Upper lobe of right lung (tissue), 1 donor: ENCODE results near the gene ARSH. TPM values are rescaled to one million over a fixed set of nuclear protein-coding genes. Genes with fewer than 3 reads are reported as not detected.

Experiments used
- ATAC-seq: fragments of 200-7000 bp; cut with Tn5 transposase; one replicate; pipeline ENCODE4 v1.9.1; 2020; ENCODE audit warnings: mild to moderate bottlenecking, moderate library complexity
- DNase-seq: peaks from one replicate; pipeline ENCODE4 v3.0.0-alpha.2; 2020
- H3K27ac ChIP-seq: fragments of 200-600 bp; one replicate; pipeline ENCODE4 v1.8.0; 2022
- H3K27me3 ChIP-seq: fragments of 200-600 bp; one replicate; pipeline ENCODE4 v1.8.0; 2022; ENCODE audit warnings: mild to moderate bottlenecking
- H3K36me3 ChIP-seq: fragments of 200-600 bp; one replicate; pipeline ENCODE4 v1.8.0; 2022
- H3K4me1 ChIP-seq: fragments of 200-600 bp; one replicate; pipeline ENCODE4 v1.8.0; 2022
- H3K4me3 ChIP-seq: fragments of 200-600 bp; one replicate; pipeline ENCODE4 v1.8.0; 2022; ENCODE audit warnings: mild to moderate bottlenecking
- H3K9me3 ChIP-seq: fragments of 200-600 bp; one replicate; pipeline ENCODE4 v1.8.0; 2022
- intact Hi-C: fragments of 100-400 bp; cut with DNase I; formaldehyde crosslinking; loops from one replicate; pipeline ENCODE4 v1.11.0; 2022
- total RNA-seq: library from RNA; stranded (reverse); fragmentation: NEBNext Ultra II Directional; extraction: Animal tissue kit (Norgen Biotek cat#: 25700); gene quantifications from one replicate; pipeline ENCODE4 v1.2.1, GENCODE V29; 2021
- TF ChIP-seq, protein P1 (sequence below): fragments of 200-600 bp; IDR thresholded peaks from one replicate; pipeline ENCODE4 v1.8.0; 2022; ENCODE audit warnings: antibody characterized with exemption
- donor health status: DM: no; HTN: yes; CAD: no; lungs with severe emphysema.

The ARSH gene
- total RNA-seq, 1 donor from 2014 or later: not detected

DNA sequence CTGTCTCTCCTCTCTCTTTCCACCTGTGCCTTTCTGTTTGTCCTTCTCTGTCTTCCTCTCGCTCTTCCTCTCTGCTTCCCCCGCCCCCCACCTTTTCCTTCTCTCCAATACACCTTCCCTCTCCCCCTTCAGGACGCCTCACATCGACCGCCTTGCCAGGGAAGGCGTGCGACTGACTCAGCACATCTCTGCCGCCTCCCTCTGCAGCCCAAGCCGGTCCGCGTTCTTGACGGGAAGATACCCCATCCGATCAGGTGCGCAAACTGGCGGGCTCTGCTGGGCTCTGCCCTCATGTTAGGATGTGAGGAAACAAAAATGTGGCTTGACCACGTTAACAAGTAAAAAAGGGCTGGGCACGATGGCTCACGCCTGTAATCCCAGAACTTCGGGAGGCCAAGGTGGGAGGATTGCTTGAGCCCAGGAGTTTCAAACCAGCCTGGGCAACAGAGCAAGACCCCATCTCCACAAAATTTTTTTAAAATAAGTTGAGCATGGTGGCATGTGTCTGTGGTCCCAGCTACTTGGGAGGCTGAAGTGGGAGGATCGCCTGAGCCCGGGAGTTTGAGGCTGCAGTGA lies 70.2 kb downstream of the ARSH start:
- intact Hi-C loops: no loop called here
- DNase-seq (no peak), ATAC-seq (no peak)
- TF ChIP-seq, protein P1, sequence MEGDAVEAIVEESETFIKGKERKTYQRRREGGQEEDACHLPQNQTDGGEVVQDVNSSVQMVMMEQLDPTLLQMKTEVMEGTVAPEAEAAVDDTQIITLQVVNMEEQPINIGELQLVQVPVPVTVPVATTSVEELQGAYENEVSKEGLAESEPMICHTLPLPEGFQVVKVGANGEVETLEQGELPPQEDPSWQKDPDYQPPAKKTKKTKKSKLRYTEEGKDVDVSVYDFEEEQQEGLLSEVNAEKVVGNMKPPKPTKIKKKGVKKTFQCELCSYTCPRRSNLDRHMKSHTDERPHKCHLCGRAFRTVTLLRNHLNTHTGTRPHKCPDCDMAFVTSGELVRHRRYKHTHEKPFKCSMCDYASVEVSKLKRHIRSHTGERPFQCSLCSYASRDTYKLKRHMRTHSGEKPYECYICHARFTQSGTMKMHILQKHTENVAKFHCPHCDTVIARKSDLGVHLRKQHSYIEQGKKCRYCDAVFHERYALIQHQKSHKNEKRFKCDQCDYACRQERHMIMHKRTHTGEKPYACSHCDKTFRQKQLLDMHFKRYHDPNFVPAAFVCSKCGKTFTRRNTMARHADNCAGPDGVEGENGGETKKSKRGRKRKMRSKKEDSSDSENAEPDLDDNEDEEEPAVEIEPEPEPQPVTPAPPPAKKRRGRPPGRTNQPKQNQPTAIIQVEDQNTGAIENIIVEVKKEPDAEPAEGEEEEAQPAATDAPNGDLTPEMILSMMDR: no peak
- H3K9me3 ChIP-seq: no peaks in the 10 kb centered on the region
- no peaks in the 10 kb centered on the region for H3K4me1 ChIP-seq
- H3K36me3 ChIP-seq: no peaks in the 10 kb centered on the region
- H3K27ac ChIP-seq: no peak overlapping the region
- H3K4me3 ChIP-seq: no peak overlapping the region
- no peaks in the 10 kb centered on the region for H3K27me3 ChIP-seq

Other genes starting within 250 kb of the ARSH start
- gene GYG2, start 177.6 kb upstream of the ARSH start, total RNA-seq: 1.4 TPM
- 35.1 TPM for gene ARSD, start 77.2 kb upstream of the ARSH start, total RNA-seq
- gene ARSF, start 34.9 kb downstream of the ARSH start, total RNA-seq: not detected